Erythroblast (primary cell): ENCODE data around the gene ZFHX3.

Experiments
- GATA1 ChIP-seq: IDR thresholded peaks from 2 replicates; pipeline ENCODE4 v1.6.1; 2011; ENCODE audit warnings: low read depth, mild to moderate bottlenecking, control low read depth, low read length, moderate library complexity
- POLR2A ChIP-seq: IDR thresholded peaks from 2 replicates; pipeline ENCODE4 v1.6.1; 2011; ENCODE audit warnings: mild to moderate bottlenecking, low read length

- no peak for TF ChIP-seq POLR2A
- no peak for TF ChIP-seq GATA1
These were observed 5.1 kb downstream of the ZFHX3 start for GRCh38 chr16:73042807-73043206.
